GM12878 (cell line): ENCODE measurements around the gene SNRK. TPM values are rescaled to one million over a fixed set of nuclear protein-coding genes. Genes with fewer than 3 reads are reported as not detected.

Experiments used
- ATAC-seq: fragments of 200-7000 bp; cut with Tn5 transposase; 3 replicates; pipeline ENCODE4 v1.9.1; 2020; ENCODE audit warnings: mild to moderate bottlenecking, moderate library complexity
- BruUV-seq: library from RNA; stranded (reverse); fragments of 400-500 nt; replicated peaks from 2 replicates; lab custom pipeline; 2021; lab: Mats Ljungman, UMichigan
- CTCF ChIA-PET: fragments of 300-600 bp; sonication (Branson Sonifier 250); formaldehyde crosslinking; extraction: SDS; loops from one replicate; lab custom pipeline; 2021; ENCODE audit warnings: inconsistent platforms; lab: Yijun Ruan, JAX
- POLR2A ChIA-PET: fragments of 350-600 bp; formaldehyde crosslinking; extraction: SDS; loops from one replicate; lab custom pipeline; 2021; ENCODE audit warnings: inconsistent platforms; lab: Charles Lee
- RAD21 ChIA-PET: fragments of 300-600 bp; sonication (Branson Sonifier 250); formaldehyde crosslinking; loops from one replicate; lab custom pipeline; 2023; ENCODE audit warnings: antibody characterized with exemption; ENCODE audit not compliant: unreplicated experiment; lab: Charles Lee
- SMC1A ChIA-PET: fragments of 300-600 bp; sonication (Branson Sonifier 250); formaldehyde crosslinking; loops from one replicate; lab custom pipeline; 2023; ENCODE audit not compliant: unreplicated experiment, uncharacterized antibody; lab: Charles Lee
- DNase-seq: peaks from one replicate; pipeline ENCODE4 v3.0.0-alpha.2; 2011; ENCODE audit warnings: low read depth, low spot score
- FAIRE-seq: peaks from 3 replicates; lab custom pipeline; 2011; peaks lifted over from hg19 to GRCh38; lab: Jason Lieb, UNC
- H2AFZ ChIP-seq: 2 replicates; pipeline ENCODE4 v1.6.0; 2011; ENCODE audit warnings: low read depth, low read length, control low read depth; ENCODE audit not compliant: control insufficient read depth
- H3K27ac ChIP-seq: 2 replicates; pipeline ENCODE4 v1.5.1; 2011; ENCODE audit warnings: control low read depth; ENCODE audit not compliant: control insufficient read depth, insufficient read depth
- H3K27me3 ChIP-seq, 2 experiments: replicated peaks in 1 of 2; 2 replicates each; pipeline versions ENCODE4 v1.6.0 to v1.6.1; 2011; ENCODE audit warnings: low read length in 1 of 2; ENCODE audit not compliant: control insufficient read depth in 2 of 2, insufficient read depth in 2 of 2
- H3K36me3 ChIP-seq, 2 experiments: 2 replicates each; pipeline ENCODE4 v1.5.1; 2011; ENCODE audit warnings: low read length in 1 of 2; ENCODE audit not compliant: control insufficient read depth in 2 of 2, insufficient read depth in 2 of 2
- H3K4me1 ChIP-seq: 2 replicates; pipeline ENCODE4 v1.6.1; 2011; ENCODE audit warnings: mild to moderate bottlenecking, low read length, moderate library complexity, mixed read lengths; ENCODE audit not compliant: control insufficient read depth, insufficient read depth
- H3K4me2 ChIP-seq: 2 replicates; pipeline ENCODE4 v1.6.0; 2011; ENCODE audit warnings: control low read depth; ENCODE audit not compliant: control insufficient read depth, insufficient read depth
- H3K4me3 ChIP-seq: fragments of 200-600 bp; sonication (generic); 2 replicates; pipeline ENCODE4 v1.5.1; 2016
- H3K79me2 ChIP-seq: 2 replicates; pipeline ENCODE4 v1.6.0; 2011; ENCODE audit warnings: low read length; ENCODE audit not compliant: control insufficient read depth, insufficient read depth
- H3K9ac ChIP-seq: 2 replicates; pipeline ENCODE4 v1.8.0; 2011; ENCODE audit warnings: low read length, control low read depth, mixed read lengths; ENCODE audit not compliant: control insufficient read depth, insufficient read depth
- H3K9me3 ChIP-seq: replicated peaks from 3 replicates; pipeline ENCODE4 v1.5.1; 2011; ENCODE audit warnings: mild to moderate bottlenecking, low read length; ENCODE audit not compliant: control insufficient read depth, insufficient read depth
- H4K20me1 ChIP-seq: 2 replicates; pipeline ENCODE4 v1.6.0; 2011; ENCODE audit not compliant: control insufficient read depth, insufficient read depth
- CREB1 ChIP-seq: IDR thresholded peaks from 2 replicates; pipeline ENCODE4 v1.6.1; 2012; ENCODE audit warnings: low read depth, mild to moderate bottlenecking, inconsistent platforms
- HDAC2 ChIP-seq: fragments of 200-600 bp; sonication (generic); IDR thresholded peaks from 2 replicates; pipeline ENCODE4 v1.6.1; 2017
- HDGF ChIP-seq: fragments of 450-650 bp; IDR thresholded peaks from 2 replicates; pipeline ENCODE4 v1.6.1; 2016; ENCODE audit warnings: antibody characterized with exemption
- MAX ChIP-seq: IDR thresholded peaks from 2 replicates; pipeline ENCODE4 v1.6.1; 2012; ENCODE audit warnings: low read depth, low read length, improper control_type of control experiment
- MEF2A ChIP-seq: IDR thresholded peaks from 2 replicates; pipeline ENCODE4 v1.6.1; 2011; ENCODE audit warnings: low read depth, mild to moderate bottlenecking, low read length, moderate library complexity; ENCODE audit not compliant: insufficient read depth
- NFYB ChIP-seq: IDR thresholded peaks from 2 replicates; pipeline ENCODE4 v1.6.1; 2011; ENCODE audit warnings: low read depth, mild to moderate bottlenecking, low read length, improper control_type of control experiment, moderate library complexity; ENCODE audit not compliant: insufficient read depth
- NR2C1 ChIP-seq: fragments of 450-650 bp; IDR thresholded peaks from 2 replicates; pipeline ENCODE4 v1.6.1; 2017; ENCODE audit warnings: antibody characterized with exemption, mild to moderate bottlenecking, moderate library complexity
- RFX5 ChIP-seq: IDR thresholded peaks from 2 replicates; pipeline ENCODE4 v1.6.1; 2011; ENCODE audit warnings: low read depth, low read length, improper control_type of control experiment
- SMARCA5 ChIP-seq: fragments of 450-650 bp; IDR thresholded peaks from 2 replicates; pipeline ENCODE4 v1.6.1; 2017; ENCODE audit warnings: mild to moderate bottlenecking
- USF1 ChIP-seq: IDR thresholded peaks from 2 replicates; pipeline ENCODE4 v1.6.1; 2011; ENCODE audit warnings: borderline replicate concordance, low read depth, mild to moderate bottlenecking, moderate library complexity, mixed read lengths, low read length; ENCODE audit not compliant: insufficient read depth; ENCODE audit errors: extremely low read length
- ZZZ3 ChIP-seq: IDR thresholded peaks from 2 replicates; pipeline ENCODE4 v1.6.1; 2011; ENCODE audit warnings: low read depth; ENCODE audit not compliant: control insufficient read depth, insufficient read length
- WGBS: methylation state at CpG from one replicate; pipeline ENCODE4 v1.1.6; 2016; ENCODE audit warnings: low lambda C conversion rate; ENCODE audit not compliant: insufficient replicate concordance, insufficient coverage; ENCODE audit errors: missing lambda C conversion rate; 5-methylcytosine and 5-hydroxymethylcytosine counted together
- in situ Hi-C: fragments of 300-500 bp; cut with MboI; formaldehyde crosslinking; loops from 9 replicates; pipeline ENCODE4 v1.14.3; 2018; ENCODE audit warnings: mixed read lengths
- intact Hi-C: fragments of 100-400 bp; cut with micrococcal nuclease; formaldehyde crosslinking; loops from one replicate; pipeline ENCODE4 v1.14.2; 2022; ENCODE audit not compliant: unreplicated experiment
- polyA plus RNA-seq, 11 experiments: library from polyadenylated mRNA; depleted of rRNA in 4 of 11; unstranded in 6 of 11; stranded (reverse) in 5 of 11; fragments of >200 nt; fragmentation: Nextera tagmentation in 4 of 11; fragmentation: Illumina TruSeq in 1 of 11; extraction: Ambion mirVana in 4 of 11; extraction: Trizol in 1 of 11; gene quantifications; 1 replicate in 1 of 11; 2 replicates in 10 of 11; pipeline versions ENCODE4 v1.2.1 to v1.2.3, GENCODE V29; 2011 to 2016; ENCODE audit warnings: inconsistent platforms in 2 of 11, missing spikeins in 2 of 11, low read depth in 1 of 11
- total RNA-seq, 4 experiments: library from RNA; depleted of rRNA in 3 of 4; stranded (reverse); fragments of >200 nt in 3 of 4; fragmentation: Illumina TruSeq in 1 of 4; extraction: Trizol in 1 of 4; gene quantifications; 2 replicates each; pipeline versions ENCODE4 v1.2.1 to v1.2.3, GENCODE V29; 2013 to 2021

The SNRK gene
- total and polyA plus RNA-seq, 10 of the 15 experiments (the other 5 are each of a cell fraction or from before 2014, with no cell fraction given), result 1.6 to 12.1 (median 7.6) TPM

GRCh38 chr3:43266995-43267394, 19.3 kb upstream of the SNRK start:
- no peaks in the 10 kb centered on the region for H3K9me3 ChIP-seq
- no peaks in the 10 kb centered on the region for H3K36me3 ChIP-seq
- intact Hi-C loops, result no loop called here
- H4K20me1 ChIP-seq, result no peaks in the 10 kb centered on the region
- no peak for ATAC-seq
- RAD21 ChIA-PET, result no interaction called here
- CTCF ChIA-PET, result interaction anchor here (0.7 to 1.8 kb wide), 2 partner anchors 12 to 96 kb away, joined by 3 to 5 read pairs; no protein-coding TSS in a partner anchor
- POLR2A ChIA-PET, result no interaction called here
- H3K4me2 ChIP-seq, result no peak overlapping the region
- H2AFZ ChIP-seq, result no peak overlapping the region
- SMC1A ChIA-PET, result interaction anchor here (1.3 kb wide), 1 partner anchor 10 kb away, joined by 3 read pairs; no protein-coding TSS in a partner anchor
- H3K9ac ChIP-seq, result no peak overlapping the region
- no peak for FAIRE-seq
- WGBS, result 60% methylated on average over 1 of the region's 1 CpG
- DNase-seq, result no peak
- BruUV-seq, result no TSS peak
- no peaks in the 10 kb centered on the region for H3K27me3 ChIP-seq
- H3K4me1 ChIP-seq, result no peaks in the 10 kb centered on the region
- no peak for TF ChIP-seq CREB1
- TF ChIP-seq RFX5, result no peak
- no peak for TF ChIP-seq MAX
- H3K79me2 ChIP-seq, result no peaks in the 10 kb centered on the region
- H3K27ac ChIP-seq, result no peak overlapping the region
- no peak overlapping the region for H3K4me3 ChIP-seq
- in situ Hi-C loops, result no loop called here

GRCh38 chr3:43268636-43269035, 17.7 kb upstream of the SNRK start:
- TF ChIP-seq ZZZ3, result no peak
- no peak for TF ChIP-seq NFYB
- TF ChIP-seq HDAC2, result no peak
- no peak for TF ChIP-seq SMARCA5
- TF ChIP-seq HDGF, result no peak
- no peak for TF ChIP-seq MEF2A
- no peak for TF ChIP-seq NR2C1
- no peak for TF ChIP-seq USF1
- FAIRE-seq (no peak), ATAC-seq (no peak), DNase-seq (no peak)
- H3K4me1 ChIP-seq, result no peaks in the 10 kb centered on the region
- no peak overlapping the region for H3K4me2 ChIP-seq
- H3K36me3 ChIP-seq, result no peaks in the 10 kb centered on the region
- H3K9me3 ChIP-seq, result no peaks in the 10 kb centered on the region
- intact Hi-C loops, result no loop called here
- 0% methylated on average over 1 of the region's 1 CpG for WGBS
- BruUV-seq, result no TSS peak
- no peaks in the 10 kb centered on the region for H3K27me3 ChIP-seq
- POLR2A ChIA-PET, result no interaction called here
- H3K79me2 ChIP-seq, result no peaks in the 10 kb centered on the region
- in situ Hi-C loops, result no loop called here
- H3K9ac ChIP-seq, result no peak overlapping the region
- SMC1A ChIA-PET, result interaction anchor here (1.5 kb wide), 1 partner anchor 106 kb away, joined by 4 read pairs; no protein-coding TSS in a partner anchor
- H3K27ac ChIP-seq, result no peak overlapping the region
- no peak overlapping the region for H3K4me3 ChIP-seq
- H2AFZ ChIP-seq, result no peak overlapping the region
- RAD21 ChIA-PET, result no interaction called here
- no peaks in the 10 kb centered on the region for H4K20me1 ChIP-seq
- CTCF ChIA-PET, result interaction anchor here (1.5 kb wide), 1 partner anchor 12 kb away, joined by 3 read pairs; no protein-coding TSS in a partner anchor
